ENCODE measurements around the gene SETDB2.
A peak's percentile ranks its signal among the peaks of the same experiment; 100 is the strongest.

SETDB2 gene, protein sequence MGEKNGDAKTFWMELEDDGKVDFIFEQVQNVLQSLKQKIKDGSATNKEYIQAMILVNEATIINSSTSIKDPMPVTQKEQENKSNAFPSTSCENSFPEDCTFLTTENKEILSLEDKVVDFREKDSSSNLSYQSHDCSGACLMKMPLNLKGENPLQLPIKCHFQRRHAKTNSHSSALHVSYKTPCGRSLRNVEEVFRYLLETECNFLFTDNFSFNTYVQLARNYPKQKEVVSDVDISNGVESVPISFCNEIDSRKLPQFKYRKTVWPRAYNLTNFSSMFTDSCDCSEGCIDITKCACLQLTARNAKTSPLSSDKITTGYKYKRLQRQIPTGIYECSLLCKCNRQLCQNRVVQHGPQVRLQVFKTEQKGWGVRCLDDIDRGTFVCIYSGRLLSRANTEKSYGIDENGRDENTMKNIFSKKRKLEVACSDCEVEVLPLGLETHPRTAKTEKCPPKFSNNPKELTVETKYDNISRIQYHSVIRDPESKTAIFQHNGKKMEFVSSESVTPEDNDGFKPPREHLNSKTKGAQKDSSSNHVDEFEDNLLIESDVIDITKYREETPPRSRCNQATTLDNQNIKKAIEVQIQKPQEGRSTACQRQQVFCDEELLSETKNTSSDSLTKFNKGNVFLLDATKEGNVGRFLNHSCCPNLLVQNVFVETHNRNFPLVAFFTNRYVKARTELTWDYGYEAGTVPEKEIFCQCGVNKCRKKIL

GRCh38 chr13:49443704-49444523, at the start of gene SETDB2, which contains the start of gene CAB39L:
TSS of gene SETDB2 (plus strand) at chr13:49444274. CDS start at chr13:49451894, 7,620 bp downstream.
TSS of gene CAB39L (minus strand) at chr13:49444064. CDS start at chr13:49382910, 61,154 bp downstream.
- DNase-seq = peak; percentile 100

GRCh38 chr13:49395451-49395865, 48.6 kb upstream of the SETDB2 start:
- DNase-seq = no peak

DNA sequence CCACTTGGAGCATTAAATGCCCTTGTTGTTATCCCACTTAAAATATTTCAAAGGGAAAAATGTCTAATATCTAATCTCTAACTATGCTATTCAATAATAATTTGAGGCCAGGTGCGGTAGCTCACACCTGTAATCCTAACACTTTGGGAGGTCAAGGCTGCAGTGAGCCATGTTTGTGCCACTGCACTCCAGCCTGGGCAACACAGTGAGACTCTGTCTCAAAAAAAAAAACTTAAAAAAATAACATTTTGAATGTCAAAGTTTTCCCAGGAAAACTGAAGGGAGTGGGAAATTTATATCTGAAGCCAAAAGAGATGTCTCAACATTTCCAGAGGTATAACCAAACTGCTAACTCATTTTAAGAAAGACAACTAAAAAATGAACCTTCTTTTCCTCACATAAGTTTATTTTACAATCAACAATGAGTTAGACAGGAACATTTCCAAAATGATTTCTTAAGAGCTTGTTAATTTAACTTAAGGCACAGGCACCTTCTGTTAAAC, 48.1 kb upstream of the SETDB2 start:
- DNase-seq = no peak

- no peak for DNase-seq
Observed at GRCh38 chr13:49399801-49400472, 44.1 kb upstream of the SETDB2 start.

GRCh38 chr13:49400755-49401659, 43.1 kb upstream of the SETDB2 start:
- no peak for DNase-seq

GRCh38 chr13:49403996-49404702, 39.9 kb upstream of the SETDB2 start:
- DNase-seq = no peak

GRCh38 chr13:49404703-49405020, 39.4 kb upstream of the SETDB2 start:
- DNase-seq = no peak

- DNase-seq = no peak
Observed at GRCh38 chr13:49407068-49407467, 37.0 kb upstream of the SETDB2 start.

GRCh38 chr13:49407936-49408335, 36.1 kb upstream of the SETDB2 start:
- DNase-seq = no peak

DNA sequence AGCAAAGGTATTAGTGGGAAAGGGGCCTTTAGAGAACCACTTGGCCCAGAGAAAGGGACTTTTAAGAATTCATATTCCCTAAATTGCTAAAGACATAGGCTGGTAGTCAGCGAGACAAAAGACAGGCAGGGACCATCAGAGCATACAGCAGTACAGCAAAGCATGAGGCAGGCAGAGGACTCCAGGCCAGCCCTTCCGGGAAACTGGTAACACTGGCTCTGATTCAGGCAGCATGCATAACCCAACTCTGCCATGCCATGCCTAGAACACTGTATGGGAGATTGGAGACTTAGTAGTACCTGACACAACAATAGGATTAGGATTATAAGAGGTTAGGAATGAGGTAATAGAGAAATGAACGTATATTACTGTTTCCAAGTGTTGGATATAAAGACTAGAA, 35.1 kb upstream of the SETDB2 start:
- DNase-seq = no peak

DNA sequence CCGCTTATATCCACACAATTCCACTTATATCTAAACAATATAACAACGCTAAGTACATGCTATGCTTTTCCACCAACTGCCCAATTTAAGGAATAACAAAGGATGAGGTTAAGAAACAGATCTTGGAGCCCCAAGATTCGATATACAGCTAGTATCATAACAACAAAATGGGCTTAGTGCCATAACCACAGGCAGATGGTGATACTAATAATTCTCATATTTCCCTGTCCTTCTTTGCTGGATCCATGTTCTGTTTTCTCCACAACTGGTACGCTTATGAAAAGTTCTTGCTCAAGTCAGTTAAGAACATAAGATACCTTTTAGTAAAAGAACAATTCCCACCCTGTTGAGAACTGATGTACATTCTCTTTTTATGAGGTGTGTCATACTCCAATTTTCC, 34.1 kb upstream of the SETDB2 start:
- DNase-seq = no peak

DNA sequence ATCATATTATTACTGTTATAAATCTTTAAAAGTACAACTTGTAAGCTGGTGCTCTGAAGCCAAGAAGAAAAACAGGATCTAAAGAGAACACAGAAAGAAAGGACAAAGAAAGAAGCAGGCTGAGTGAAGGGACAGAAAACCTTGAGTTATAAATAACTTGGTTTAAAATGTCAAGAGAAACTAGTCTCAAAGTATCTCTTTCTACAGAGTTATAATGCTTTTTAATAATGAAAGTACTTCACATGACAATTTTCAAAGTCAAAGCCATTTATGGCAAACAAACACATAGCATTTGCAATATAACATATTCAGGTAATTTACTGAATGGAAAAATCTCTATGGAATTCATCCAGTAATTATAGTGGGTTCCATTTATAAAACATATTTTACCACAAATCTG, 33.6 kb upstream of the SETDB2 start:
- no peak for DNase-seq

DNA sequence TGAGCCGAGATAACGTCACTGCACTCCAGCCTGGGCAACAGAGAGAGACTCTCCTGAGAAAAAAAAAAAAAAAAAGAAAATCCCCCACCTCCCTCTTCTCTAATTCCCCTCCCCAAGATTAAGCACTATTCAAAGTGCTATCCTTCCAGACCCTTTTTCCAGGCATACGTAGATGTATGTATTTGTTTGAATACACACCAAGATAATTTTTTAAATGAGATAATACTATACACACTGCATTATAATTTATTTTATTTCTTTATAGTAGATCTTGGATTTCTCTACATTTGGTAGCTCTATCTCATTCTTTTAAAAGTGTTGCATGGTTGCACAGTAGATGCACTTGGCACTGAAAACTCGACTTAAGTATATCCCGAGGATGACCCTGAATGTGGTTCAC, 32.7 kb upstream of the SETDB2 start:
- DNase-seq = no peak

DNA sequence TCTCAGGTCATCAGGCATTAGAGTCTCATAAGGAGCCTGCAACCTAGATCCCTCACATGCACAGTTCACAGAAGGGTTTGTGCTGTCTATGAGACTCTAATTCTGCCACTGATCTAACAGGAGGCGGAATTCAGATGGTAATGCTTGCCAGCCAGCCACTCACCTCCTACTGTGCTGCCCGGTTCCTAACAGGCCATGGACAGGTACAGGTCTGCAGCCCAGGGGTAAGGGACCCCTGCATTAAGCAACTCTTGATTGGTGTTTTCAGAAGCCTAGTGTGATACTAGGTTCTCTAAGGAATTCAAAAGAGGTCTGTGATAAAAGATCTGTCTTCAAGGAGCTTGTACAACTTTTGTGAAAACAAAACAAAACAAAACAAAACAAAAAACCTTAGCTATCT, 31.3 kb upstream of the SETDB2 start:
- no peak for DNase-seq

DNA sequence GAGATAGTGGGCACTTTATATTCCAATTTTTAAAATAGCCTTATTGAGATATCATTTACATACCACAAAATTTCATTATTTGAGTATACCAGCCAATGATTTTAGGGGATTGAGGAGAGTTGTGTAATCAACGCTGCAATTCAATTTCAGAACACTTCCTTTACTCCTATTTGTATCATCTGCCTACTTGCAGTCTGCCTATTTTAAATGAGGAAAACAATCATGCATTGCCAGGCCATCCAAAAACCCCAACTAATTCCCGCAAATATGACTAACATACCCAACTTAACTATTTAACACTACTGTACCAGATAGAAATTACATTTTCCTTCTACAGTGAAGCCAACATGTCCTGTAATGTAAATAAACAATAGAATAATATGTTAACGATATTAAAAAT, 26.9 kb upstream of the SETDB2 start:
- DNase-seq = no peak

- no peak for DNase-seq
Observed at GRCh38 chr13:49418206-49418605, 25.9 kb upstream of the SETDB2 start.

DNA sequence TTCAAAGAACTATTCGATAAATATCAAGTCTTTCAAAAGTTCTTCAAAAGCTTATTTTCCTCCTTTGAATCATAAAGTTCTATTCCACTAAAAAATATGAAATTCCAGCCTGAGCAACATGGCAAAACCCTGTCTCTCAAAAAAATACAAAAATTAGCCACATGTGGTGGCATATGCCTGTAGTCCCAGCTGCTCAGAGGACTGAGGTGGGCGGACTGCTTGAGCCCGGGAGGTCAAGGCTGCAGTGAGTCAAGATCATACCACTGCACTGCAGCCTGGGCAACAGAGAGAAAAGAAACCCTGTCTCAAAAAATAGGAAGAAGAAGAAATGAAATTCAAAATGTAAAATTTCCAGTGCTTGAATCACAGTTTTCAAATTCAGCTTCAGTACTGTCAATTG, 24.8 kb upstream of the SETDB2 start:
- DNase-seq = no peak

DNA sequence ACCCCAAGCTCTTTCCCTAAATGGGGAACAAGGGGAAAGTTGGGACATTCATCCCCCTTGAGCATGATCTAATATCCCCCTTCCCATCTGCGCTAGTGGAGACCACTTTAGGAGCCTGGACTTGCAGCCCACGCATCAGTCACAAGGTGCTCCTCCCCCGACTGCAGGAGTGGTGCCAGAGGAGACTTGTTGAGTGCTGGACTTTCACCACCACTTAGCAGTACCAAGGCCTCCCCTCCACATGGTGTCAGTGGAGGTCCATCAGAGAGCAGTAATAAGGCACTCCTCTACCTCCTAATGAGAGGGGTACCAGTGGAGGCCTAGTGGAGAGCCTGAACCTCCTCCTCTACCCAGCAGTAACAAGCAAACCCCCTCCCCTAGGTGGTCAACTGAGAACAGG, 22.7 kb upstream of the SETDB2 start:
- no peak for DNase-seq

DNA sequence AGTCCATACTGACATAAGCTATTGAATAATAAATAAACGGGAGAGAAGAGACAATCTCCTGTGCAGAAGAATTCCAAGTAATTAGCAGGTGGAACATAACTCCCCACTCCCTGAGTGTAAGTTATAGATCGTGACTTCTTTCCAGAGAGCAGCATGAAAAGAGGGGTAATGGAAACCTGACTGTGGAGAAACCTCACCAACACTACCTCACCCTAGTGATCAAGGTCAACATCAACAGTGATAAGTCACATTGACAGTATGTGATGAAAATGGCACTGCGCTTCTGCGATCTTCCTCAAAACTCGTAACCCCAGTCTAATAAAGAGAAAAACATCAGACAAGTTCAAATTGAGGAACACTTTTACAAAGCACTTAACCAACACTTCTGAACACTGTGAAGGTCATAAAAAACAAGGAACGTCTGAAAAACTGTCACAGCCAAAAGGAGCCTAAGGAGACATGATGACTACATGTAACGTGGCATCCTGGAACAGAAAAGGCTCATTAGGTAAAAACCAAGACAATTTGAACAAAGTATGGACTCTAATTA, 20.0 kb upstream of the SETDB2 start:
- no peak for DNase-seq

- peak; percentile 32 for DNase-seq
Observed at GRCh38 chr13:49428041-49428763, 15.9 kb upstream of the SETDB2 start.

All from GDM1 (cell line).